Activated naive CD4-positive, alpha-beta T cell treated with Interleukin-2 at 50 U/mL for 16 hours (primary cell): Measurements from ENCODE around the gene TMEM89.

ENCODE experiments used
- DNase-seq: peaks from one replicate; pipeline ENCODE4 v3.0.0-alpha.2; 2020

TMEM89 gene

DNA sequence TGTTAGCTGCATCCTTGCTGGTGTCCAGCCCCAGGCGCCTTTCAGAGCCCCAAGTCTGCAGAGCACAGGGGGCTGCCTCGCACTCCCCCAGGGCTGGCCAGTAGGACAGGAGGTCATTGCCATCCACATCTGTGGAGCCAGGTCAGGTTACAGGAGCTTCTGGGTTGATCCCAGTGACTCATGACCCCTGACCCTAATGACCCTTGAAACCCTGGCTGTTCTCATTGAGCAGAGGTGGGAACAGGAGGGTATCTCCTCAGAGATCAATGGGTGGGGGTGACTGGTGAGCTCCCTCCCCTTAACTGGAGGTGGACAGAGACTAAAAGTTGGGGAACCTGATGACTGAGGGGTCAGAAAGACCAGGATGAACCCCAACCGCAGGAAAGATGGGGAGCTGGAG, 19.8 kb upstream of the TMEM89 start:
- no peak for DNase-seq

DNA sequence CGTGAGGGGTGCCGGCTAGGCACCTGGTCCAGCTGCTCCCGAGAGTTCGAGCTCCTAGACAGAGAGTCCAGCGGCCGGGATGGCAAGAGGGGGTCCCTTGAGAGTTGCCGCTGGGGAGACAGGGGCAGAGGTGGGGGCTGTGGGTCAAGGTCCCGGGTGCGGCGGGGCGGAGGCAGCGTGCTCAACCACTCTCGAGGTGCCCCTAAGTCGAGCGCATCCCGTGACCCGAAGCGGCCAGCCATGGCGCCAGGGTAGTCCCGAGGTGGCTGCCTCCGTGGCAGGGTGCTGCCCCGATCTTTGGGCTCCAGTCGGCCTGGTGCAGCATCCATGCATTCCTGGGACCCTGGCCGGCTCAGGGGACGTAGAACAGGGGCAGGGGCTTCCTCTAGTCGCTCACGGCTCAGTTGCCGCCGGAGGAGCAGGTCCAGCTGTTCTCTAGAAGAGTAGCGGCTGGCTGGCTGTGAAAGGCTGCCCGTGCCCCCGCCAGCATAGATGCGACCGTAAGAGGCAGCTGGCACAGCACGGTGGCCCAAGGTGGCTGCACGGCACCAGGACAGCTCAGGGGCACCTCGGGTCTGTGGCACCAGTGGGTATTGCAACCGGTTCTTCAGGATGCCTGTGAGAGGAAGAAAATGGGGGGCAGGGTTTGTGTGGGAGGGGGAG, 18.5 kb upstream of the TMEM89 start:
- no peak for DNase-seq

DNA sequence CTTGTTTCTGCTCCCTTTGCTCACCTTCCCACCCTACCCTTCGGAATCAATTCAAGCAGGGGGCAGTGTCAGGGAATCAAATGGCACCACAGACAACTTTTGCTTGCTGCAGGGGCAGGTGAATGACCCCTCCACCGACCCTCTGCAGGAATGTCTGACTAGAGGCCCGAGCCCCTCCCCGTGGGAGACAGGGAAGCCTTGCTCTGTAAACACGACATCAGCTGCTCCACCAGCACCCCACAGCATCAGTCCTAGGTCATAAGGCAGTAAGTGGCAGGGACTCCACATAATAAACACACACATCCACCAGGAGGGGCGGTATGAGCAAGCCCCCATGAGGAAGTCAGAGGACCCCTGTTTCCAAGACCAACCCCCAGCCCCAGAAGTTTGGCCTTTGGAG, 15.7 kb upstream of the TMEM89 start:
- DNase-seq = no peak

DNA sequence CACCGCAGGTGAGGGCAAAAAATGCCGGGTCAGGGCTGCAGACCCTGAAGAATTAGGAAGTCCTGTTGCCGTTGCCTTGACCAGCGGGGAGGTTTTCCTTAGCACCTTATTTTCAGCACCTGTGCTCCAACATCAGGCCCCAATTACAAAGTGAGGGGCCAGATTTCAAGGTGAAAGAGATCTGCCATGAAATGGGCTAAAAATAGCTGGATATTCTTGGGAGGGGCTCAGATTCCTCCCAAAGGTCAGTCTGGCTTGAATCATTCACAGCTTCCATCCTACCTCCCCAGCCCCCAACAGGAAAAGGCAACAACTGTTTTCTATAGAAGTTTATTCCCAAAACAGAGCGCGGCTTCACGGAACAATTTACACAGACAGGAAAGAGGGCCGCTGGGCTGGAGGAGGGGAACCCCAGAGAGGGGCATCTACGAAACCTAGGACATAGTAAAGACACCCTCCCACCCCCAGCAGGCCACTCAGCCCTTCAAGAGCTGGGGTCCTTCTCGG, 14.6 kb upstream of the TMEM89 start:
- no peak for DNase-seq

DNA sequence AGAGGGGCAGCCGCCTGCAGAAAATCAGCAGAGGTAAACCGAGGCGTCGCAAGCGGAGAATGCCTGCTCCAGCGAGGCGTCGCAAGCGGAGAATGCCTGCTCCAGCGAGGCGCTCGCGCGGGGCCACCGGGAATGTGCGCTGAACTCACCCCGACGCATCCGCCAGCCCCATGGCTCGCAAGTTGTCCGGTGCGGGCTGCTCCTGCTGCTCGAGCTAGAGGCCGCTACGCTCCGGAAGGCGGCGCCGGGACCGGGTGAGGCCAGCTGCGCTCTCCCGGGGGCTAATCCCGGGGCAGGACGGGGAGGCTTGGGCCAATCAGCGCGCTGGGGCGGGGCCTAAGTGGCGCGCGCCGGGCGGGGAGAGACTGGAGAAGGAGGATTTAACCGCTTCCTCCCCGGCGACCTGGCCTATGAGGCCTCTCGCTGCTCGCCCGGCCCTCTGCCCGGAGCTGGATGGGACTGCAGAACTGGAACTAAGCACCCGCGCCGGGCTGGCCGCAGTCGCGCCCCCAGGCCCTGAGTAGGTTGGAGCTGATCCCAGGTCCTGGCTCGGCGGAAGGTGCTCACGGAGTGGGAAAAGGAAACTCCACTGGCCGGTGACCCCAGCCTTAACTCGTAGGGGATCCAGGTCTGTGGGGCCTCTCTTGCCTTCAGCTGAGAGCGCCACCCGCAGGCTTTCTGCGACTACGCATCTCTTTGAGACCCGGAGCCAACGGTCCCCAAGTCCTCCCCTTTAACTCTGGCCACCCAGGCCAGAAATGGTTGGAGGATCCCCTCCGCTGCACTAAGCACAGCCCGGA, 13.9 kb upstream of the TMEM89 start, which contains the start of gene SLC26A6:
SLC26A6 (minus strand) TSS at position 240 of the 800 bp plus-strand sequence; CDS start at position 172, 68 bp downstream.
- peak; percentile 95 for DNase-seq

DNA sequence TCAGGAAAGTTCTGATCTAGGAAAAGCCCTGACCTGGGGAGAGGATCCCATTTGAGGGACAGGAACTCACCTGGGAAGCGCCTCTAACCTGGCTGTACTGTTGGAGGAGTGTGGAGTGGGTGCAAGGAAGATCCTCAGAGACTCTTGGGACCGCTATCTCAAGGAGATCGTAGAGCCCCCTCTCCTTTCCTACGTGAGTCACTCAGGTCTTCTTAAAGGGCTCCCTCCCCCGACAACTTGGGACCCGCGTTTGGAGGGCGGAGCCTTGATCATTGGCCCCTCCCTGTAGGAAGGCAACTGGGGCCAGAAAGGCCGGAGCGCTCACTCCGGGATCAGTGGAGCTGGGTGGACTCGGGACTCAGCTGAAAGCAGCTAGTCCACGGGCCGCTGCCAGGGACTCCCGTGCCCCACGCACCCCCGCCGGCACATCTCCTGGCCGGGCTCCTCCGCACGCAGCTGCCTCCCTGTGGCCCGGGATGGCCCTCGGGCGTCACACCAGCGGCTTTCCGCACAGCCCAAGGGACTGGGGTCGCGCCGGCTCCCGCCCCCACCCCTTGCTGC, 13.2 kb upstream of the TMEM89 start:
- peak; percentile 59 for DNase-seq

DNA sequence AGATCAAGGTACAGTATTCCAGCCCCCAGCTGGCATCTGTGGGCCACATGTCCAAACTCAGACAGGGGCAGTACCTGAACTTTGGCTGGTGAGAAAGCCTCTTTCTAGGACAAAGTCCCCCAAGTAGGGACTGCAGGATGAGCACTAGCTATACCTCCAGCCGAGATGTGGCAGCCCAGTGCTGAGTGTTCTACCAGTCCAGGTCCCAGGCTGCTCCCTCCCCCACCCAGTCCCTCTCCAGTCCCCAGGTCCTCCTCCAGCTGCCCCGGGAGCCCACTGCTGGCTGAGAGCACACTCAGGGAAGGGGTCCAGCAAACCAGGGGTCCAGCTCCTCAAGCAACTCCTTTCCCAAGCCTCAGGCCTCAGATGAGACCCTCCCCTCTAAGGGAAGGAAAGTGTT, 12.2 kb upstream of the TMEM89 start:
- DNase-seq = no peak

DNA sequence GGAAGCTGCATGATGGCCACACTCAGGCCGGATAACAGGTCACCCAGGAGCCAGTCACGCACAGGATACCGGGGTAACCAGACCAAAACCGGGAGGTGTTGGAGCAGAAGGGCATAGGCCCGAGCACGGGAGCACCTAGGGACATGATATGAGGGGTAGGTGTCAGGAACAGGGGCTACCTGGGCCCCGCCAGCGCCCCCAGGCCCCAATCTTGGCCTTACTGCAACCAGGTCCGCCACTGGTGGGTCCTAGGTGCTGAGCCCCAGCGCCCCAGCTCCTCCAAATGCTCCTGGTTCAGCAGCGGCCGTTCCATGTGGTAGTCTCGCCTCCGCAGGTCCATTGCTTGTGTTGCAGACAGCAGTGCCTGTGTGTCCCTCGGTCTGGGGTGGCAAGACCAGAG, 11.7 kb upstream of the TMEM89 start:
- DNase-seq = no peak

DNA sequence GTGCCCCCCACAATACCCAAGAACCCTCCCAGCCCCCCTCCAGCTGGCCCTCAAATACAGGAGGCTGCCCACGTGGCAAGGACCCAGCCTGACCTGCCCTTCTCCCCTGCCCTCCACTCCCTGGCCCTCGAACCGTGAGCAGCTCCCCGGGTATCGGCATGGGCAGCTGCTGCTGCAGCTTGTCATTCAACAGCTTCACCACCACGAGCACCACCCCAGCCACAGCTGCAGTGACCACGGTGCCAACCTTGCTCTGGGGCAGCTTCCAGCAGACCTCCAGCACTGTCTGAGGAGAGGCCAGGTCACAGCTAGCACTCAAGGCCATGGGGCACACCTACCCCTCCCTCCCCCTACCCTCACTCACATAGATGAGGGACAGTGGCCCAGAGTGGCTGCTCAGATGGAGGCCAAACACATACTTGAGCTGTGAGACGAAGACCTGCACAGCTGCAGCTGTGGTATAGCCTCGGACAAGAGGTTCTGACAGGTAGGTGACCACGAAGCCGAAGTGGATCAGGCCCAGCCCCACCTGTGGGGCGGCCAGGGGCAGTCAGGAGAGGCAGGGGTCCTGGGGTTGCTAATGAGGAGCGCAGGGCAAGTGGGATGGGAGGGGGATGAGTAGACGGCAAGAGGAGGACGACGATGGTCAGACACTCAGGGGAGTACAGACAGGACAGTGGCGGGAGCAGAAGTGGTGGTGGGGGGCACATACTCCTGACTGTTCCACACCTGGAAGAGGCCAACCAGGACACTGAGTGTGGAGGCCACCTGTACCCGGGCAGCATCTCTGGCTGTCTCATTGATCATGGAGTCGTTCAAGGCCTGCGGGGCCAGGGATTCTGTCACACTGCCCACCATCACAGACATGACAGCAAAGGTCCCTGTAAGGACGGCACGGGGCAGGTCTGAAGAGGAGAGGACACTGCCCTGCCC, 10.2 kb upstream of the TMEM89 start:
- no peak for DNase-seq

DNA sequence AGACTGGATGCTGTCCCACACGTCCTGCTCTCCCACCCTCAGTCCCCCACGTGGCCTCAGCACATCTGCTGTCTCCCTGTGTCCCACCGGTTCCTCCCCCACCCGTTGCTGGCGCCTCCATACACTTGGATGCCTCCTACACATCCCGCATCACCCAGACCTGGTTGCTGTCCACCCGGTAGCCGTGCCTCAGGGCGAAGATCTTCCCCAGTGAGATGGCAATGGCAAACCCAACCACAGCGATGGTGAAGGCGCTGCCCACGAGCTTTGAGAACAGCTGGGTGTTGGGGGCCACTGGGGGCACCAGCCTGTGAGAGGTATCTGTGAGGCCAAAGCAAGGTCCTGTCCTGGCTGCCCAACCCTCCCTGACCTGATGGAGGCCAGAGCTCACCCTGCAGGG, 9.3 kb upstream of the TMEM89 start:
- DNase-seq = no peak

DNA sequence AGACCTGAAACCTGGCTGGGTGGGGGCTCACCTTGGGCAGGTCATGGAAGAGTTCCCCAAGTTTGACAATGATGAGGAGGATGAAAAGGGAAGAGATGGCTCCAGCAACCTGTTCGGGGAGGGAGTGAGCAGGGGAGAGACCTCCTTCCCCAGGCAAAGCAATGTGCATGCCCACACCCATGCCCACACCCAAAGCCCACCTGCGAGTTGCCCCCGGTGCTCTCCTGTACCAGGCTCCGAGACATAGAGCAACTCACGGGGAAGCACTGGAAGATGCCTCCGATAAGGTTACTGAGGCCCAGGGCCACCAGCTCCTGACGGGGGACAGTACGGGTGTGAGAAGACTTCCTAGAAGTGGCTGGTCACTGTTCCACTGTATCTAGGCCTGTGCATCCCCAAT, 8.8 kb upstream of the TMEM89 start:
- DNase-seq = no peak

DNA sequence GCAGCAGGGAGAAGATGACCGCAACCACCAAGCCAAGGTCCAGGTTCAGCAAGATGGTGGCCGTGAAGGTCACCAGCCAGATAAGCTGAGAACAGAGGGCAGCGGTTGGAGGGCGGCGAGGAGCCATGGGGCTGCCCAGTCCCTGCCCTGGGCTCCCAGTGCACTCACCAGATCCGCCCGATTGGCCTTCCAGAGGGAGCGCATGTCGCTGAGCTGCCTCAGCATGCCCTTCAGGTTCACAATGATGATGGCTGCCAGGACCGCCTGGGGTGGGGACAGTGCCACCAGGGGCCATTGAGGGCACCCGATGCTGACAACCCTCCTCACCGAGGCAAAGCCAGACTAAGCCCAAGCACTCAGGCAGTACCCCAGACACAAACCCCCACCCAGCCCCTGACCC, 8.3 kb upstream of the TMEM89 start:
- DNase-seq = no peak

DNA sequence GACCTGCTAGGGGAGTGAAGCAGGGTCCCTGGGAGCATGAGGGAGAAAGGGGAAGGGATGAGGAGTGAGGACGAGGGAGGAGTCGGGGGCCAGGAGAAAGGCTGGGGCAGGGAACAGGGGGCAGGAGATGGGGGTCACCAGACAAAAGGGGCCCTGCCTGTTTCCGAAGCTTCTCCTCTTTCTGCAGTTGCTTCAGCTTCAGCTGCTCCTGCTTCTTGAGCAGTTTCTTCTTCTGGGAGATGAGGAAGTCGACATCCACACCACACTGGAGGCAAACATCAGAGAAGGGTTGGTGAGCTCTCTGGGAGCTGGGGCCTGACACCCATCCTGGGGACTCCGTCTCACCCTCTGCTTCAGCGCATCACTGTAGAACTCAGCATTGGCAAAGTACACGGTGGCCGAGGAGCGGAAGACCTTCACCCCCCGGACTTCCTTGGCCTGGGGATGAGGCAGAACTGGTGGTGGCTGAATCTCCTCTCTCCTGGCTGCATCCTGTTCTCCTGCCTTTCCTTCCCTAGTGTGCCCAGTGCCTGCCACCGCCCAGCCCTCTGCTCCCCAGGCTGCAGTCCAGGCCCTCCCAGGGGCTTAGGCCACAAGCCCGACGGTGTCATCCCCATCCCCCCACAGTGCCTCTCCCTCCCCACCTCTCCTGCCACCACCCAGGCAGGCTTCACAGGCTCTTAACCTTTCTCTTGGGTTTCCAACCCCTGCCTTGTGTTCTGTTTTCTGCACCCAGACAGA, 6.9 kb upstream of the TMEM89 start:
- no peak for DNase-seq

DNA sequence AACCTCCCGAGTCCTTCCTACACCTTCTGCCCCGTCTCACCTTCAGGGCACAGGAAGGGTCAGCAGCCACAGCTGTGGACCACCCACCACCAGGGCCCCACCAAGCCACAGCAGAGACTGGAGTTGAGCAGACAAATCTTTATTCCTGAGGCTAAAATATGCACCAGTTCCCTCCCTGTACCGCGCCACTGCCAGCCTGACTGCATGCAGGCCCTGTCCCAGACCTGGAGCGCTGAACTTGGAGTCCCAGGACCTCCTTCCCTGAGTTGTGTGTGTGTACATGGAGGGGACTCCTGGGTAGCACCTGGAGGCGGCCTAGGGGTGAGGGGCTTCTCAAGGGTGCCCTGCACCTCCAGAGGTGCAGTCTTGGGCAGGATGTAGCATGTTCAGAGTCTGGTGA, 4.0 kb upstream of the TMEM89 start:
- no peak for DNase-seq

DNA sequence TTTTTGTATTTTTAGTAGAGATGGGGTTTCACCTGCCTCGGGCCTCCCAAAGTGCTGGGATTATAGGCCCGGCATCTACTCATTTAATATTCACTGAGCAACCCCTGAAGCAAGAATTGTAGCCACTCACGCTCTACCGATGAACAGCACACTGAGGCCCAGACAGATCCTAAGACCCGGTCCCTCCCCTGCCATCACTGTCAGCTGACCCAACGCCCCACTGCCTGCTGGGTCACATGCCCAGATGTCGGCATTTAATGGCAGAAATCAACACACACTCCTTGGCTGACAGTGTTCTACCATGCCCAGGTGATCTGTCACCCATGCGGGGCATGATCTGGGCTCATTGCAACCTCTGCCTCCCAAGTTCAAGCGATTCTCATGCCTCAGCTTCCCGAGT, 3.2 kb upstream of the TMEM89 start:
- no peak for DNase-seq

DNA sequence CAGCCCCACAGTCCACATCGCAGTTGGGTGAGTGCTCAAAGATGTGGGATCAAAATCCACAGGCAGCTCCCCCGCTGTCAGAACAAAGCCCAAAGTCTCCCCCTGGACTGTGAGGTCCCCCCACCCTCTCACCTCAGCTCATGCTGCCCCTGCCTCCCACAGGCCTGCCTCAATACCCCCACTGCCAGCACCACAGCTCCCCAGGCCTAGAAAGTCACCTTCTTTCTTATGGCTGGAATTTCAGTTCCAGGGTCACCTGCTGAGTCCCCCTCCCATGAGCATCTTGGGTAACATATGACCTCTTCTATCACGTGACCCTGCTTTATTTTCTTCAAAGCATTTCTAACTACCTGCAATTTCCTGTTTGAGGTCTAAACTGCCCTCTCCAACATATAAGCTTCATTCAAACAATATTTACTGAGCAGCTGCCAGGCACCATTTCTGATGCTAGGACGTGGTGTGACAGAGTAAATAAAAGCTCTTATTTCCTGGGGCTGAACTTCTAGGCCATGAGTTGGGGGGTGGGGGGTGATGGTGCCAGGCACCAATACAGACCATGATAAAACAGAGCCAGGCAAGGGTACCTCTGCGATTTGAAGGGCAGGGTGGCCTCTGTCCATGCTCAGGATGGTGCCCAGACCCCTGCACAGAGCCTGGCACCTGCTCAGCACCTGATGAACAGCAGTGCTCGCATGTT, 2.4 kb upstream of the TMEM89 start:
- DNase-seq = no peak

DNA sequence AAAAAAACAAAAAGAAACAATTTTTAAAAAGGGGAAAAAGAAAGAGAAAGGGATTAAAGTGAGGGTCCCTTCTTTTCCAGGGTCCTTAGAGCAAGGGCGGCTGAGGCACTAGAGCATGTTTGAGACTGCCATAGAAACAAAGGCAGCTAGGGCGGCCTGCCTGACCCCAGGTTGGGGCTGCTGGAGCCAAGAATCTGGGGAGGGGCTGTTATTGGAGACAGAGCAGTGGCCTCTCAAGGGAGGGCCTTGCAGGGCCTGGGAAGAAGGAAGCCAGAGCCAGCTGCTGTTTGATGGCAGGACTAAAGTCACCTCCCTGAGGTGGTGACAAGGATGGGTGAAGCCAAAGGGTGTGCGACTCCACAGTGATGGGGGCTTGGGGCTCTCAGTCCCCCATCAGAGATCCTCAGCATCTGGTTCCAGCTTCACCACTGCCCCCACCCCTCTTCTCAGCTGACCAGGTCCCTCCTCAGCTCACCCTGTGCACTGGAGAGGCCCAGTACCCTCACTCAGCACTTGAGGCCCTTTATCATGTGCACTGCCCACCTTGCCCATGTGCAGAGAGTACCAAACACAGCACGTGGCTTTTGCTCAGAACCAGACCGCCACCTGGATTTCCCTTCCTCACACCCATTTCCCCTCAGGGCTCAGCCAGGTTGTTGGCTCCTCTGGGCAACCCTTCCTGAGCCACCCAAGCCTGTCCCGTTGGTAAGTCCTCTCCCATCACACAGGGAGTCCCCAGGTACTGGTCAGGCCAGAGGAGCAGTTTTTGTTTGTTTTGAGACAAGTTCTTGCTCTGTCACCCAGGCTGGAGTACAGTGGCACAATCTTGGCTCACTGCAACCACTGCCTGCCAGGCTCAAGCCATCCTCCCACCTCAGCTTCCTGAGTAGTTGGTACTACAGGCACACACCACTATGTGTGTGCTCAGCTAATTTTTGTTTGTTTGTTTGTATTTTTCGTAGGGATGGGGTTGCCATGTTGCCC, 1.7 kb downstream of the TMEM89 start:
- no peak for DNase-seq

DNA sequence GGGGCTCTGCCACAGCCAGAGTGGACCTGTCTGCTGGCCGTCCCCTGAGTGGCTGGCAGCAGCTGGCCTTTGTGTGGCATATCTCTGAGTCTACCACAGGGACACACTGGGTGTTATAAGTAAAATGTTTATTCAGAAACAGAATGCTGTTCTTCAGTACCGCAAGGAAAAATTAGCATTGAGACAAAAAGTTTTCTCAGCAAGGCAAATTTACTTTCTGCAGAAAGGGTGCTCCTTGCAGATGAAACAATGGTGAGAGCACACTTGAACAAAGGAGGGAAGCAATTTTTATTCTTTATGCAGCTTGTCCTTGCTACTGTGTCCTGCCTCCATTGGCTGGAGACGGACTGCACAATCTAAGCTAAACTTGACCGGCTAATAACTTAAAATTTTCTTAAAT, 4.0 kb downstream of the TMEM89 start:
- no peak for DNase-seq

DNA sequence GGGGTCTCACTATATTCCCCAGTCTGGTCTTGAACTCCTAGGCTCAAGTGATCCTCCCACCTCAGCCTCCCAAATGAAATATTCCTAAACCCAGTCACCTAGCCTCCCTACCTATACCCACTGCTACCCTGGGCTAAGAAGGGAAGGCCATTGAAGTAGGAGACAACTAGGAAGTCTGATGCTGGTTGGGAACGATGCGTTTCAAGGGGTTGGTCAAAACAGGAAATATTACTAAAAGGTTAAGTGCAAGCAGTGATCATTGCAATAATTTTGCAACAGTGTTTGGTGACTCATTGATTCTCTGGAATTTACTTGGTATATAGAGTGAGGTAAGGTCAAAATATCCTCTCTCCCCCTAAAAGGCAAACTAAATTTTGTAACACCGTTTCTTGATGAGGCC, 7.5 kb downstream of the TMEM89 start:
- DNase-seq = no peak

DNA sequence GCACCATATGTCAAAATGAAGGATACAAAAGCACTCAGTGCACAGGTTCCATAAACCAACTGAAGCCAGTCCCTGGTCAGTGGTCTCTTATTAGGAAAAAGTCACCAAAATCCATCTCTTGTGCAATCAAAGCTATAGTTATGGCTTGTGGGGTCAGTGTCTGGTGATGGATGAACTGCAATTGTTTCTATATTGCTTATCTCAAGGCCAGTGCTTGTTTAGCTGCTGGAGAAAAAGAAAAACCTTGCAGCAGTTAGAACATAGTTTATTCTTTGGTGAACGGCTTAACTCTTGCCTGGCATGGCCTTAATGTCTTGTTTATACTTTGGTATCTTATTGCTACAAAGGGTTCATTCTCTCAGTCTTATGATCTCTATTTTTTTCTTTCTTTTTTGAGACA, 9.3 kb downstream of the TMEM89 start:
- no peak for DNase-seq
